GM12872 (cell line): ENCODE data around the gene LRPAP1.

ENCODE experiments used
- TF ChIP-seq, protein P1 (sequence below): IDR thresholded peaks from 3 replicates; pipeline ENCODE4 v1.5.1; 2011; ENCODE audit warnings: low read depth, mild to moderate bottlenecking, low read length, moderate library complexity; ENCODE audit not compliant: insufficient read depth

LRPAP1 gene

DNA sequence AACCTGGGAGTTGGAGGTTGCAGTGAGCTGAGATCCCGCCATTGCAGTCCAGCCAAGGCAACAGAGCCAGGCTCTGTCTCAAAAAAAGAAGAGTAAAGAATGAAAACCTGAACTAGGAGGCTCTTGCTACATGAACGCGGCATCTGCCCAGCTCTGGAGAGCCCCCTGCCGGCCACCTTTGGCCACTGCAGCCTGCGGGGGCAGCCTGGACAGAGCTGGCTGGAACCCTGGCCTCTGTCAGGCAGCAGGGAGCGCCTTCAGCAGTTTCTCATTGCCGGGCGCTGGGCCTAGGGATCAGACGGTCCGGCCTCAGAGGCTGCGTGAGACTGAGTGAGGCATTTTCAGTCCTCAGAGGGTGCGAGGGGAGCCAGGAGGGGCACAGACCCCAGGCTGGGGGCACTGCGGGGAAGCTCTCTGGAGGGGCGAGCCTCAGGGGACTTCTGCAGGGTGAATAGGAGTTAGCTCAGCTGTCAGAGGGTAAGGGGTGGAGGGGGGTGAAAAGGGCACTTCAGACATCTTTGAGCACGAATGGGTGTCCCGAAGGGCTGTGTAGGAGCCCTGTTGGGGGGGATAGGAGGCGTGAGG lies 51.6 kb downstream of the LRPAP1 start:
- TF ChIP-seq, protein P1, sequence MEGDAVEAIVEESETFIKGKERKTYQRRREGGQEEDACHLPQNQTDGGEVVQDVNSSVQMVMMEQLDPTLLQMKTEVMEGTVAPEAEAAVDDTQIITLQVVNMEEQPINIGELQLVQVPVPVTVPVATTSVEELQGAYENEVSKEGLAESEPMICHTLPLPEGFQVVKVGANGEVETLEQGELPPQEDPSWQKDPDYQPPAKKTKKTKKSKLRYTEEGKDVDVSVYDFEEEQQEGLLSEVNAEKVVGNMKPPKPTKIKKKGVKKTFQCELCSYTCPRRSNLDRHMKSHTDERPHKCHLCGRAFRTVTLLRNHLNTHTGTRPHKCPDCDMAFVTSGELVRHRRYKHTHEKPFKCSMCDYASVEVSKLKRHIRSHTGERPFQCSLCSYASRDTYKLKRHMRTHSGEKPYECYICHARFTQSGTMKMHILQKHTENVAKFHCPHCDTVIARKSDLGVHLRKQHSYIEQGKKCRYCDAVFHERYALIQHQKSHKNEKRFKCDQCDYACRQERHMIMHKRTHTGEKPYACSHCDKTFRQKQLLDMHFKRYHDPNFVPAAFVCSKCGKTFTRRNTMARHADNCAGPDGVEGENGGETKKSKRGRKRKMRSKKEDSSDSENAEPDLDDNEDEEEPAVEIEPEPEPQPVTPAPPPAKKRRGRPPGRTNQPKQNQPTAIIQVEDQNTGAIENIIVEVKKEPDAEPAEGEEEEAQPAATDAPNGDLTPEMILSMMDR: peak; percentile 99

DNA sequence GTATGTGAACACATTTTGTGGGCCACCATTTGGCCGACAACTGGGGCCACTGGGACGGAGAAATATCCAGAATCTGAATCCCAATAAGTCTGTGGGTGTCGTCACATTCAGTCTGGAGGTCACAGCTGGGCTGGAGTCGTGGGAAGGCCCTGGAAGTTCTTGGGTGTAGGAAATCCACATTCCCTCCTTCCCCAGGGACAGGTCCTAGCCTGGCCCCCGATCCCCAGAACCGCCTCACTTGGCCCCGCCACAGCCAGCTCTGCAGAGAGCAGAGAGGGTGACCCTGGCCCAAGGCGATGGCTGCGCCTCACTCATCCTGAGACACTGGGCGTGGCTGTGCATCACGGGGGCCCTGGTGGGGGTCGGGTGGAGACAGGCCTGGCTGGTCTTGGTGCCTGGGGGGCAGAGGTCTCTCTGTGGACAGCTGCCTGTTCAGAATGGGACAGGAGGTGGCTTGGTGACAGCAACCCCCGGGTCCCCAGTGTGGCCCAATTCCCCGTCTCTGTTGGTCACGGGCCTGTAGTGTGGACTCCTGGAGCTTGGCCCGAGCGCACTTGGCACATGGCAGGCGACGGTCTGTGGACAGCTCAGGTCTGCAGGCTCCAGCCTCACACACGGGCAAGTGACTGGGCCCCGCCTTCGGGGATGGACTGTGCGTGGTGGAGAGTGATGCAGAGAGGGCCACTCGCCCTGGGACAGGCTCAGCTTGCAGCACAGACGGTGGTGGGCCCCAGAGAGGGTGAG lies 52.7 kb downstream of the LRPAP1 start:
- TF ChIP-seq, protein P1: no peak

GRCh38 chr4:3478446-3479357 lies 53.5 kb downstream of the LRPAP1 start:
- TF ChIP-seq, protein P1: no peak

DNA sequence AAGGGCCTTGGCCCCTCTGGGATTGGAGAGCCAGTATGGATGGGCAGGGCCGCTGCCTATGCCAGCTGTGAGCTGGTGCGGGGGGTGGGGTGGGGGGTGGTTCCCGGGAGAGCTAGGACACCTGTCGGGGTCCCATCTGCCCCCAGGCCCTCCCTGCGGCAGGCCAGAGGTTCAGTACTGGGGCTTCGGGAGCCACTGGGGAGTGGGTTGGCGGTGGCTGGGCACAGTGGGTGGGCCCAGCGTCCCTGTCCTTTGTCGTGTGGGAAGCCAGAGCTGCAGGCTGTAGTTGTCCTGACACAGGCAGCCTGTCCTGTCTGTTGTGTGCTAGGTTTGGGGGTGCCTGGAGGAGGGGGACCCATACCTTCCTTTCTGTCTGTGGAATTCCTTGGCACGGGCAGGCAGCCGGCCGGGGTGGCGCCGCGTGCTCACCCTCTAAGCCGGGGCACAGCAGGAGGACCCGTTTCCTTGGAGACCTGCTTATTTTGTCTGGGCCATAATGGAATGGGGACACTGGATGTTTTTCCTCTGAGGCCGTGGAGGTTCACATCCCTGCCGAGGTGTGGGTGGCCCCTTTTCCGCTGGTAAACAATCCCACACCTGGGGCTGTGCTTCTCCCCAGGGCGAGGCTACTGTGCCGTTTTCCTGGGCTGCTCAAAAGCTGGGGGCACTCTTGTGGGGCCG lies 54.3 kb downstream of the LRPAP1 start:
- TF ChIP-seq, protein P1: no peak

- TF ChIP-seq, protein P1: no peak
Measured at GRCh38 chr4:3476936-3477749, 55.1 kb downstream of the LRPAP1 start.

DNA sequence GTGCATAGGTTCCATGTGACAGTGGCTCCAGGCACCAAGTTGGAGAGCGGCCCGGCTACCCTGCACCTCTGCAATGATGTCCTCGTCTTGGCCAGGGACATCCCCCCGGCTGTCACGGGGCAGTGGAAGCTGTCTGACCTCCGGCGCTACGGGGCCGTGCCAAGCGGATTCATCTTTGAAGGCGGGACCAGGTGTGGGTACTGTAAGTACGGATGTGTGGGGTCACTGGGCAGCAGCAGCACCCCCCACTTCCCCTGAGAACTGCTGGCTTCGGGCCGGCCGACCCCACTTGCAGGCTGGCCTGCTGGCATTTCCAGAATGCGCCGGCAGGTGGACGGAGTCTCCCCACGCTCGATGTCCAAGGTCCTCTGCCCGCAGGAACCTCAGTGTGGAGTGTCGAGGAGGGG lies 55.9 kb downstream of the LRPAP1 start:
- TF ChIP-seq, protein P1: no peak
